DMS53 (cell line): Measurements from ENCODE around the gene ANAPC1.
"Not testable (repeated sequence)": the region's sequence is repeated elsewhere in the genome, so short reads cannot be mapped to it uniquely, and the experiment has no call there.

ENCODE experiments used
- DNase-seq: peaks from one replicate; lab custom pipeline; 2025; lab: John Stamatoyannopoulos, UW

The ANAPC1 gene

DNA sequence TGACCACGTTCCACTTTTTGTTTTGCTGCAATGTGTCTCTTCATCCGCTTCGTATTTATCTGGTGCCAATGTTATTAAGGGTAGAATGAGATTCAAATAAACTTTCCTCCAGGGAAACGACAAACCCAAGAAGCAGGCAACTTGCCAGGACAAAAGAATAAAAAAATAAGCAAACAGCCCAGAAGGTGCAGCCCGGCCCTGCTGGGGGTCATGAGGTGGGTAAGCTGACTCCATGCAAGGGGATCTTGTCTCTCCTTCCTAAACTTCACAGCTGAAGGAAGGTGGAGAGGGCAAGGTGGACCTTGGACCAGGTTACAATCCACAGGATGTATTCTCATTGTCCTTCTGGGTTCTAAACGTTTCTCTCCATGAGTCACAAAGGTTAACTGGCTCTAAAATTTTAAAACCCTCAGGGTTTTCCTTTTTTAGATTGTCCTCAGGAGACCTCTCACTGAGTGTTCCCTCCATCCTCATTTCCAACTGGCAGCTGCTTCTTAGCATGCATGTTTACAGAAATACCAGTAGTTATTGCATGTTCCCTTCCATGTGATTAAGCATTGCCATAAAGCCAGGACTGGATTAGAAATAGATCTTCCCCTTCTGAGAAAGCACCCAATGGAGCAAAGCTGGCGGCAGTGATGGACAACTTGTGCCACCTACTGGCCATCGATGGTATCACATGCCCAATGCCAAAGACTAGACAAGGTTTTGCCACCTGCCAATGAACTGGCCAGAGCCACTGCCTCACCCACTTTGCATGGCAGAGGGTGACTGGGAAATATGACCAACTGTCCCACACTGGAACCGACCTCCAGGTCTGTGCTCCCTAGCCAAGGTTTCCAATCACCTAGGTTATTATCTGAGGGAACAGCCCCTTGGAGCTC, 147.9 kb downstream of the ANAPC1 start:
- peak; percentile 21 for DNase-seq

- DNase-seq = not testable (repeated sequence)
Observed at GRCh38 chr2:111735420-111735819, 148.6 kb downstream of the ANAPC1 start.

GRCh38 chr2:111729812-111730458, 154.1 kb downstream of the ANAPC1 start:
- DNase-seq = not testable (repeated sequence)

- not testable (repeated sequence) for DNase-seq
Observed at GRCh38 chr2:111727611-111728110, 156.3 kb downstream of the ANAPC1 start.

DNA sequence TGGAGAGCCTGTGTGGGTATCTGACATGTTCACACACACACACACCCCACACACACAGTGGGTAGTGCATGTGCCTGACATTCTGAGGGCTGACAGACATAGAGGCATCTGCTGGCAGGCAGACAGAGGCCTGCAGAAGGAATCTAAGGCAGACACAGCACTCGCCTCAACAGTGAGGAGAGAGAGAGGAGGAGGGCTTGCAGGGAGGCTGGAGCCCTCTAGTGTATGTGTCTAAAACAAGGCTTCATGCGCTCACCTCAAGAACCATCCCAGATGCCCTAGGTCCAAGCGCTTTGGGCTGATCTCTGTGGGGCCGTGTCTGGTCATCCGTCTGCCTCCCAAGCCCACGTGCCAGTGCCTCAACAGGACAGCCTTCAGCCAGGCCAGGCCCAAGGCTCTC, 158.3 kb downstream of the ANAPC1 start:
- peak; percentile 37 for DNase-seq

- not testable (repeated sequence) for DNase-seq
Observed at GRCh38 chr2:111719610-111720009, 164.4 kb downstream of the ANAPC1 start.
